Measurements from ENCODE around the gene ATG9A.
A peak's percentile ranks its signal among the peaks of the same experiment; 100 is the strongest.

ATG9A gene

GRCh38 chr2:219249203-219249980 lies 20.0 kb upstream of the ATG9A start:
- Histone ChIP-seq H3K9me3 (replicated peaks; ENCODE audit: insufficient read depth, low read length) (no peaks in the 10 kb centered on the region), H3K4me1 (ENCODE audit: low read length) (peaks cover 60% of the 10 kb centered on the region), H3K9me2 (replicated peaks; ENCODE audit: insufficient read depth, low read length) (no peaks in the 10 kb centered on the region), H3K27me3 (replicated peaks; ENCODE audit: insufficient read depth, low read length) (no peaks in the 10 kb centered on the region), H3F3A (ENCODE audit: insufficient read depth, low read length) (peaks cover 41% of the 10 kb centered on the region), H4K20me1 (ENCODE audit: insufficient read depth, low read length) (no peaks in the 10 kb centered on the region), H3K4me3 (ENCODE audit: low read length) (no peak overlapping the region; the same call in 1 of the 2 replicates), H2AFZ (ENCODE audit: low read length) (no peak overlapping the region), H3K4me2 (ENCODE audit: low read depth, low read length) (peak overlapping the region; percentile 69), H3K79me2 (ENCODE audit: low read length) (peaks cover 68% of the 10 kb centered on the region), H3K36me3 (replicated peaks; ENCODE audit: insufficient read depth, low read length) (0 out of 2 replicates have a peak, but pooled peaks cover 6% of the 10 kb centered on the region), H3K9ac (ENCODE audit: low read length) (peak overlapping the region; percentile 56; the same call in 1 of the 2 replicates), H3K27ac (ENCODE audit: low read length) (peak overlapping the region; percentile 89)
- peak; percentile 75 for DNase-seq
- TF ChIP-seq, protein P1, sequence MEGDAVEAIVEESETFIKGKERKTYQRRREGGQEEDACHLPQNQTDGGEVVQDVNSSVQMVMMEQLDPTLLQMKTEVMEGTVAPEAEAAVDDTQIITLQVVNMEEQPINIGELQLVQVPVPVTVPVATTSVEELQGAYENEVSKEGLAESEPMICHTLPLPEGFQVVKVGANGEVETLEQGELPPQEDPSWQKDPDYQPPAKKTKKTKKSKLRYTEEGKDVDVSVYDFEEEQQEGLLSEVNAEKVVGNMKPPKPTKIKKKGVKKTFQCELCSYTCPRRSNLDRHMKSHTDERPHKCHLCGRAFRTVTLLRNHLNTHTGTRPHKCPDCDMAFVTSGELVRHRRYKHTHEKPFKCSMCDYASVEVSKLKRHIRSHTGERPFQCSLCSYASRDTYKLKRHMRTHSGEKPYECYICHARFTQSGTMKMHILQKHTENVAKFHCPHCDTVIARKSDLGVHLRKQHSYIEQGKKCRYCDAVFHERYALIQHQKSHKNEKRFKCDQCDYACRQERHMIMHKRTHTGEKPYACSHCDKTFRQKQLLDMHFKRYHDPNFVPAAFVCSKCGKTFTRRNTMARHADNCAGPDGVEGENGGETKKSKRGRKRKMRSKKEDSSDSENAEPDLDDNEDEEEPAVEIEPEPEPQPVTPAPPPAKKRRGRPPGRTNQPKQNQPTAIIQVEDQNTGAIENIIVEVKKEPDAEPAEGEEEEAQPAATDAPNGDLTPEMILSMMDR (IDR thresholded peaks at IDR 0.05; ENCODE audit: low read length): no peak
- TF ChIP-seq EZH2phosphoT487 (IDR thresholded peaks at IDR 0.05; ENCODE audit: low read length): no peak
- TF ChIP-seq EZH2 (optimal IDR thresholded peaks at IDR 0.05; ENCODE audit: low read depth, low read length): no peak

DNA sequence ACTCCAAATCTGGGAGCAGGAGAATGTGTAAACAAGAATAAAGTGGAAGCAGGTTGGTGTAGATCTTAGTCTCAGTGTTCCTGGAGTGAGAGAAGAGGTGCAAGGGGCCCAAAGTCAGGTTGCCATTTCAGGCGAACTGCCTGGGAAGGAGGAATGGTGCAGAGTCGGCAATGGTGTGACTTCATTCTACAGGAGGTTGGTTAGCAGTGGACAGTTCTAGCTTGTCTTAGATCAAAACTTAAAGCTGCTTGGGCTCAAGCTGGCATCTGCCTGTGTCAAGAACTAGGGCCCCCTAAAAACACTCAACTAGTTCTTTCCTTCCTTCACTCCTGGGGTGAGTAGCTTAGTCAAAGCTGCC lies 19.4 kb upstream of the ATG9A start:
- Histone ChIP-seq H3K4me2 (ENCODE audit: low read depth, low read length) (peak overlapping the region; percentile 69), H3K9me2 (replicated peaks; ENCODE audit: insufficient read depth, low read length) (no peaks in the 10 kb centered on the region), H3K79me2 (ENCODE audit: low read length) (peaks cover 68% of the 10 kb centered on the region), H3K27me3 (replicated peaks; ENCODE audit: insufficient read depth, low read length) (no peaks in the 10 kb centered on the region), H2AFZ (ENCODE audit: low read length) (no peak overlapping the region), H3K36me3 (replicated peaks; ENCODE audit: insufficient read depth, low read length) (0 out of 2 replicates have a peak, but pooled peaks cover 6% of the 10 kb centered on the region), H4K20me1 (ENCODE audit: insufficient read depth, low read length) (no peaks in the 10 kb centered on the region), H3K4me3 (ENCODE audit: low read length) (no peak overlapping the region), H3K4me1 (ENCODE audit: low read length) (peaks cover 61% of the 10 kb centered on the region), H3F3A (ENCODE audit: insufficient read depth, low read length) (peaks cover 36% of the 10 kb centered on the region), H3K27ac (ENCODE audit: low read length) (peak overlapping the region; percentile 89), H3K9ac (ENCODE audit: low read length) (peak overlapping the region; percentile 56; the same call in 1 of the 2 replicates), H3K9me3 (replicated peaks; ENCODE audit: insufficient read depth, low read length) (no peaks in the 10 kb centered on the region)
- DNase-seq: no peak
- TF ChIP-seq, protein P1 (IDR thresholded peaks at IDR 0.05; ENCODE audit: low read length): no peak
- no peak for TF ChIP-seq EZH2phosphoT487 (IDR thresholded peaks at IDR 0.05; ENCODE audit: low read length)
- TF ChIP-seq EZH2 (optimal IDR thresholded peaks at IDR 0.05; ENCODE audit: low read depth, low read length): no peak

GRCh38 chr2:219247678-219248642 lies 18.5 kb upstream of the ATG9A start:
- TF ChIP-seq, protein P1 (IDR thresholded peaks at IDR 0.05; ENCODE audit: low read length): no peak
- TF ChIP-seq EZH2phosphoT487 (IDR thresholded peaks at IDR 0.05; ENCODE audit: low read length) (no peak), EZH2 (optimal IDR thresholded peaks at IDR 0.05; ENCODE audit: low read depth, low read length) (no peak)
- H3K4me1 ChIP-seq (ENCODE audit: low read length): peaks cover 61% of the 10 kb centered on the region
- DNase-seq: peak; percentile 49
- H3F3A ChIP-seq (ENCODE audit: insufficient read depth, low read length): peaks cover 31% of the 10 kb centered on the region
- H3K4me2 ChIP-seq (ENCODE audit: low read depth, low read length): peak overlapping the region; percentile 41
- peak overlapping the region; percentile 89; the same call in 1 of the 2 replicates for H3K27ac ChIP-seq (ENCODE audit: low read length)
- no peak overlapping the region for H3K9ac ChIP-seq (ENCODE audit: low read length)
- no peaks in the 10 kb centered on the region for H3K9me2 ChIP-seq (replicated peaks; ENCODE audit: insufficient read depth, low read length)
- H2AFZ ChIP-seq (ENCODE audit: low read length): no peak overlapping the region
- peaks cover 60% of the 10 kb centered on the region for H3K79me2 ChIP-seq (ENCODE audit: low read length)
- H3K27me3 ChIP-seq (replicated peaks; ENCODE audit: insufficient read depth, low read length): no peaks in the 10 kb centered on the region
- H4K20me1 ChIP-seq (ENCODE audit: insufficient read depth, low read length): no peaks in the 10 kb centered on the region
- H3K36me3 ChIP-seq (replicated peaks; ENCODE audit: insufficient read depth, low read length): 0 out of 2 replicates have a peak, but pooled peaks cover 6% of the 10 kb centered on the region
- H3K9me3 ChIP-seq (replicated peaks; ENCODE audit: insufficient read depth, low read length): no peaks in the 10 kb centered on the region
- no peak overlapping the region for H3K4me3 ChIP-seq (ENCODE audit: low read length)

Data from MM.1S (cell line).